ENCODE data around the gene MST1R. TPM values are rescaled to one million over a fixed set of nuclear protein-coding genes. Genes with fewer than 3 reads are reported as not detected.

MST1R gene
- total and polyA plus RNA-seq, 2 experiments from 2014 or later: 3.7 to 3.9 TPM

DNA sequence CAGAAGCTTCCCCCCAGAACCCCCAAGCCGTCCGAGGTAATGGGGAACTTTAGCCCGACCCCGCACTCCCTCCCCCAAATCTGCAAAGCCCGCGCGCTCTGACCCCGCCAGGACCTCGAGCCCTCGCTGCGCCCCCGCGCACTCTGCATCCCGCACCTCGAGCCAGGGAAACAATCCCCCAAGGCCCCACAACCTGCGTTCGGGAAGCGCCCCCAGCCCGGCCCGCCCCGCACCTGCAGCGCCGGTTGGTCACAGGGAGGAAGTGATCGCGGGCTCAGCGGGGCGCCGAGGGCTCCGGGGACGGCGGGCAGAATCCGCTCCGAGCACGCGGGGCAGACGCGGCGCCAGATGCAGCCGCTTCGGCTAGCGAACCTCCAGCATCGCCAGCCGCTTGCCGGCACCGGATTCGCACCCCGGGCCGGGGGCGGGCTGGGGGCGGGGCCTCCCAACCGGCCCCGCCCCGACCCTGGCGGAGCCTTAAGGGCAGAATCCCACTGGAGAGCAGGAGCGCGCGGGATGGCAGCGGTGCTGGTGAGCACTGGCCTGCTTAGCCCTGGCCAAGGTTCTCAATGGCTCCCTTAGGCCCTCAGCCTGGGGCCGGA, 34.0 kb downstream of the MST1R start, which contains the start of gene CAMKV:
TSS of gene CAMKV (minus strand) at position 382 of the 602 bp plus-strand sequence. CDS start 7,518 bp downstream, outside the sequence.
- H3K27me3 ChIP-seq (ENCODE audit: insufficient read depth): no peaks in the 10 kb centered on the region
- peaks cover 39% of the 10 kb centered on the region for H3K79me2 ChIP-seq (replicated peaks; ENCODE audit: insufficient read depth)
- 0 out of 2 replicates have a peak, but pooled peaks cover 10% of the 10 kb centered on the region for H3F3A ChIP-seq (replicated peaks; ENCODE audit: low read depth)
- H3K4me2 ChIP-seq: peak within 1 kb of the TSS; percentile 91
- peak within 1 kb of the TSS; percentile 75 for H3K4me3 Mint-ChIP-seq
- H3K9me2 ChIP-seq (ENCODE audit: insufficient read depth): no peaks in the 10 kb centered on the region
- H3K4me3 ChIP-seq: peak within 1 kb of the TSS; percentile 83
- peak within 1 kb of the TSS; percentile 93 for H2AFZ ChIP-seq
- TF ChIP-seq CREB1 (CRISPR knock-in tag; IDR thresholded peaks at IDR 0.05; ENCODE audit: low read depth) (no peak), EZH2phosphoT487 (IDR thresholded peaks at IDR 0.05; ENCODE audit: unreplicated experiment) (no peak), NANOG (IDR thresholded peaks at IDR 0.05; ENCODE audit: borderline replicate concordance) (no peak), POLR2AphosphoS5 (IDR thresholded peaks at IDR 0.05; ENCODE audit: low read depth) (peak; percentile 56), STAT1 (IDR thresholded peaks at IDR 0.05; ENCODE audit: unreplicated experiment) (no peak), ZNF114 (CRISPR knock-in tag; IDR thresholded peaks at IDR 0.05) (no peak), JUNB (IDR thresholded peaks at IDR 0.05; ENCODE audit: unreplicated experiment) (no peak)
- TF ChIP-seq, protein P1, sequence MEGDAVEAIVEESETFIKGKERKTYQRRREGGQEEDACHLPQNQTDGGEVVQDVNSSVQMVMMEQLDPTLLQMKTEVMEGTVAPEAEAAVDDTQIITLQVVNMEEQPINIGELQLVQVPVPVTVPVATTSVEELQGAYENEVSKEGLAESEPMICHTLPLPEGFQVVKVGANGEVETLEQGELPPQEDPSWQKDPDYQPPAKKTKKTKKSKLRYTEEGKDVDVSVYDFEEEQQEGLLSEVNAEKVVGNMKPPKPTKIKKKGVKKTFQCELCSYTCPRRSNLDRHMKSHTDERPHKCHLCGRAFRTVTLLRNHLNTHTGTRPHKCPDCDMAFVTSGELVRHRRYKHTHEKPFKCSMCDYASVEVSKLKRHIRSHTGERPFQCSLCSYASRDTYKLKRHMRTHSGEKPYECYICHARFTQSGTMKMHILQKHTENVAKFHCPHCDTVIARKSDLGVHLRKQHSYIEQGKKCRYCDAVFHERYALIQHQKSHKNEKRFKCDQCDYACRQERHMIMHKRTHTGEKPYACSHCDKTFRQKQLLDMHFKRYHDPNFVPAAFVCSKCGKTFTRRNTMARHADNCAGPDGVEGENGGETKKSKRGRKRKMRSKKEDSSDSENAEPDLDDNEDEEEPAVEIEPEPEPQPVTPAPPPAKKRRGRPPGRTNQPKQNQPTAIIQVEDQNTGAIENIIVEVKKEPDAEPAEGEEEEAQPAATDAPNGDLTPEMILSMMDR (conservative IDR thresholded peaks at IDR 0.05; ENCODE audit: low read depth in 2 of 2): no peak
- TF ChIP-seq, protein P2, sequence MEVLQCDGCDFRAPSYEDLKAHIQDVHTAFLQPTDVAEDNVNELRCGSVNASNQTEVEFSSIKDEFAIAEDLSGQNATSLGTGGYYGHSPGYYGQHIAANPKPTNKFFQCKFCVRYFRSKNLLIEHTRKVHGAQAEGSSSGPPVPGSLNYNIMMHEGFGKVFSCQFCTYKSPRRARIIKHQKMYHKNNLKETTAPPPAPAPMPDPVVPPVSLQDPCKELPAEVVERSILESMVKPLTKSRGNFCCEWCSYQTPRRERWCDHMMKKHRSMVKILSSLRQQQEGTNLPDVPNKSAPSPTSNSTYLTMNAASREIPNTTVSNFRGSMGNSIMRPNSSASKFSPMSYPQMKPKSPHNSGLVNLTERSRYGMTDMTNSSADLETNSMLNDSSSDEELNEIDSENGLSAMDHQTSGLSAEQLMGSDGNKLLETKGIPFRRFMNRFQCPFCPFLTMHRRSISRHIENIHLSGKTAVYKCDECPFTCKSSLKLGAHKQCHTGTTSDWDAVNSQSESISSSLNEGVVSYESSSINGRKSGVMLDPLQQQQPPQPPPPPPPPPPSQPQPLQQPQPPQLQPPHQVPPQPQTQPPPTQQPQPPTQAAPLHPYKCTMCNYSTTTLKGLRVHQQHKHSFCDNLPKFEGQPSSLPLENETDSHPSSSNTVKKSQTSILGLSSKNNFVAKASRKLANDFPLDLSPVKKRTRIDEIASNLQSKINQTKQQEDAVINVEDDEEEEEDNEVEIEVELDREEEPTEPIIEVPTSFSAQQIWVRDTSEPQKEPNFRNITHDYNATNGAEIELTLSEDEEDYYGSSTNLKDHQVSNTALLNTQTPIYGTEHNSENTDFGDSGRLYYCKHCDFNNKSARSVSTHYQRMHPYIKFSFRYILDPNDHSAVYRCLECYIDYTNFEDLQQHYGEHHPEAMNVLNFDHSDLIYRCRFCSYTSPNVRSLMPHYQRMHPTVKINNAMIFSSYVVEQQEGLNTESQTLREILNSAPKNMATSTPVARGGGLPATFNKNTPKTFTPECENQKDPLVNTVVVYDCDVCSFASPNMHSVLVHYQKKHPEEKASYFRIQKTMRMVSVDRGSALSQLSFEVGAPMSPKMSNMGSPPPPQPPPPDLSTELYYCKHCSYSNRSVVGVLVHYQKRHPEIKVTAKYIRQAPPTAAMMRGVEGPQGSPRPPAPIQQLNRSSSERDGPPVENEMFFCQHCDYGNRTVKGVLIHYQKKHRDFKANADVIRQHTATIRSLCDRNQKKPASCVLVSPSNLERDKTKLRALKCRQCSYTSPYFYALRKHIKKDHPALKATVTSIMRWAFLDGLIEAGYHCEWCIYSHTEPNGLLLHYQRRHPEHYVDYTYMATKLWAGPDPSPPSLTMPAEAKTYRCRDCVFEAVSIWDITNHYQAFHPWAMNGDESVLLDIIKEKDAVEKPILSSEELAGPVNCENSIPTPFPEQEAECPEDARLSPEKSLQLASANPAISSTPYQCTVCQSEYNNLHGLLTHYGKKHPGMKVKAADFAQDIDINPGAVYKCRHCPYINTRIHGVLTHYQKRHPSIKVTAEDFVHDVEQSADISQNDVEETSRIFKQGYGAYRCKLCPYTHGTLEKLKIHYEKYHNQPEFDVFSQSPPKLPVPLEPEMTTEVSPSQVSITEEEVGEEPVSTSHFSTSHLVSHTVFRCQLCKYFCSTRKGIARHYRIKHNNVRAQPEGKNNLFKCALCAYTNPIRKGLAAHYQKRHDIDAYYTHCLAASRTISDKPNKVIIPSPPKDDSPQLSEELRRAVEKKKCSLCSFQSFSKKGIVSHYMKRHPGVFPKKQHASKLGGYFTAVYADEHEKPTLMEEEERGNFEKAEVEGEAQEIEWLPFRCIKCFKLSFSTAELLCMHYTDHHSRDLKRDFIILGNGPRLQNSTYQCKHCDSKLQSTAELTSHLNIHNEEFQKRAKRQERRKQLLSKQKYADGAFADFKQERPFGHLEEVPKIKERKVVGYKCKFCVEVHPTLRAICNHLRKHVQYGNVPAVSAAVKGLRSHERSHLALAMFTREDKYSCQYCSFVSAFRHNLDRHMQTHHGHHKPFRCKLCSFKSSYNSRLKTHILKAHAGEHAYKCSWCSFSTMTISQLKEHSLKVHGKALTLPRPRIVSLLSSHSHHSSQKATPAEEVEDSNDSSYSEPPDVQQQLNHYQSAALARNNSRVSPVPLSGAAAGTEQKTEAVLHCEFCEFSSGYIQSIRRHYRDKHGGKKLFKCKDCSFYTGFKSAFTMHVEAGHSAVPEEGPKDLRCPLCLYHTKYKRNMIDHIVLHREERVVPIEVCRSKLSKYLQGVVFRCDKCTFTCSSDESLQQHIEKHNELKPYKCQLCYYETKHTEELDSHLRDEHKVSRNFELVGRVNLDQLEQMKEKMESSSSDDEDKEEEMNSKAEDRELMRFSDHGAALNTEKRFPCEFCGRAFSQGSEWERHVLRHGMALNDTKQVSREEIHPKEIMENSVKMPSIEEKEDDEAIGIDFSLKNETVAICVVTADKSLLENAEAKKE (CRISPR knock-in tag; IDR thresholded peaks at IDR 0.05): no peak
- H4K20me1 ChIP-seq (replicated peaks; ENCODE audit: insufficient read depth): peaks cover 5% of the 10 kb centered on the region; the same call in 1 of the 2 replicates
- peaks cover 36% of the 10 kb centered on the region for H3K4me1 ChIP-seq (ENCODE audit: insufficient read depth)
- peak within 1 kb of the TSS; percentile 70; the same call in 1 of the 2 replicates for H3K27ac Mint-ChIP-seq
- H3K27ac ChIP-seq (ENCODE audit: low read depth): no peak within 1 kb of the TSS
- DNase-seq (ENCODE audit: low spot score) (peak; percentile 80), ATAC-seq (peak; percentile 63)
- H3K36me3 Mint-ChIP-seq (ENCODE audit: low read depth): no peaks in the 10 kb centered on the region
- H3K9me3 Mint-ChIP-seq: no peaks in the 10 kb centered on the region
- no peaks in the 10 kb centered on the region; the same call in 1 of the 2 replicates for H3K36me3 ChIP-seq (ENCODE audit: insufficient read depth)
- peaks cover 21% of the 10 kb centered on the region for H3K27me3 Mint-ChIP-seq (ENCODE audit: insufficient read depth, low read depth, poor library complexity)
- H3K4me1 Mint-ChIP-seq: peaks cover 47% of the 10 kb centered on the region
